Measurements from ENCODE around the gene ABHD14A. TPM values are rescaled to one million over a fixed set of nuclear protein-coding genes. Genes with fewer than 3 reads are reported as not detected.
A peak's percentile ranks its signal among the peaks of the same experiment; 100 is the strongest.

The ABHD14A gene
- total RNA-seq, 1 donor from 2014 or later: 0.79 TPM

- H3K36me3 ChIP-seq (ENCODE audit: control insufficient read depth, insufficient read depth, low read length): no peaks in the 10 kb centered on the region
- TF ChIP-seq CTCF (IDR thresholded peaks at IDR 0.05; ENCODE audit: insufficient read depth, low read length, severe bottlenecking): no peak
- H3K27me3 ChIP-seq (ENCODE audit: control insufficient read depth, insufficient read depth, low read length): no peaks in the 10 kb centered on the region
- no peak overlapping the region for H3K4me3 ChIP-seq (ENCODE audit: low read depth, low read length)
- FAIRE-seq (no peak), DNase-seq (ENCODE audit: low read depth) (no peak)
Observed at GRCh38 chr3:52004906-52005395, 30.1 kb downstream of the ABHD14A start.

- H3K36me3 ChIP-seq (ENCODE audit: control insufficient read depth, insufficient read depth, low read length): no peaks in the 10 kb centered on the region
- no peak for TF ChIP-seq CTCF (IDR thresholded peaks at IDR 0.05; ENCODE audit: insufficient read depth, low read length, severe bottlenecking)
- DNase-seq (ENCODE audit: low read depth) (peak; percentile 72), FAIRE-seq (no peak)
- no peak overlapping the region for H3K4me3 ChIP-seq (ENCODE audit: low read depth, low read length)
- no peaks in the 10 kb centered on the region for H3K27me3 ChIP-seq (ENCODE audit: control insufficient read depth, insufficient read depth, low read length)
Observed at GRCh38 chr3:52005571-52005986, 30.7 kb downstream of the ABHD14A start.

GRCh38 chr3:52006017-52006819 lies 31.4 kb downstream of the ABHD14A start:
- TF ChIP-seq CTCF (IDR thresholded peaks at IDR 0.05; ENCODE audit: insufficient read depth, low read length, severe bottlenecking): no peak
- no peak for DNase-seq (ENCODE audit: low read depth)
- FAIRE-seq: no peak
- Histone ChIP-seq H3K27me3 (ENCODE audit: control insufficient read depth, insufficient read depth, low read length) (no peaks in the 10 kb centered on the region), H3K4me3 (ENCODE audit: low read depth, low read length) (no peak overlapping the region), H3K36me3 (ENCODE audit: control insufficient read depth, insufficient read depth, low read length) (no peaks in the 10 kb centered on the region)

- no peak overlapping the region for H3K4me3 ChIP-seq (ENCODE audit: low read depth, low read length)
- H3K36me3 ChIP-seq (ENCODE audit: control insufficient read depth, insufficient read depth, low read length): no peaks in the 10 kb centered on the region
- FAIRE-seq (no peak), DNase-seq (ENCODE audit: low read depth) (no peak)
- no peaks in the 10 kb centered on the region for H3K27me3 ChIP-seq (ENCODE audit: control insufficient read depth, insufficient read depth, low read length)
- no peak for TF ChIP-seq CTCF (IDR thresholded peaks at IDR 0.05; ENCODE audit: insufficient read depth, low read length, severe bottlenecking)
Observed at GRCh38 chr3:52006820-52007133, 31.9 kb downstream of the ABHD14A start.

GRCh38 chr3:52007291-52007690 lies 32.4 kb downstream of the ABHD14A start:
- no peak for FAIRE-seq
- no peaks in the 10 kb centered on the region for H3K36me3 ChIP-seq (ENCODE audit: control insufficient read depth, insufficient read depth, low read length)
- no peak for TF ChIP-seq CTCF (IDR thresholded peaks at IDR 0.05; ENCODE audit: insufficient read depth, low read length, severe bottlenecking)
- no peak overlapping the region for H3K4me3 ChIP-seq (ENCODE audit: low read depth, low read length)
- no peaks in the 10 kb centered on the region for H3K27me3 ChIP-seq (ENCODE audit: control insufficient read depth, insufficient read depth, low read length)
- DNase-seq (ENCODE audit: low read depth): no peak

GRCh38 chr3:52010431-52010830 lies 35.6 kb downstream of the ABHD14A start:
- Histone ChIP-seq H3K36me3 (ENCODE audit: control insufficient read depth, insufficient read depth, low read length) (no peaks in the 10 kb centered on the region), H3K27me3 (ENCODE audit: control insufficient read depth, insufficient read depth, low read length) (no peaks in the 10 kb centered on the region), H3K4me3 (ENCODE audit: low read depth, low read length) (no peak overlapping the region)
- DNase-seq (ENCODE audit: low read depth) (no peak), FAIRE-seq (no peak)
- TF ChIP-seq CTCF (IDR thresholded peaks at IDR 0.05; ENCODE audit: insufficient read depth, low read length, severe bottlenecking): no peak
